Panc1 (cell line): ENCODE measurements around the gene MAP7.

Experiments
- SIN3A ChIP-seq: IDR thresholded peaks from 2 replicates; pipeline ENCODE4 v1.6.1; 2012; ENCODE audit warnings: low read depth, mild to moderate bottlenecking, low read length, moderate library complexity, borderline replicate concordance; ENCODE audit not compliant: insufficient read depth
- TF ChIP-seq, protein P1 (sequence below): fragments of 450-650 bp; IDR thresholded peaks from 2 replicates; pipeline ENCODE4 v1.5.1; 2017; ENCODE audit warnings: mild to moderate bottlenecking
- TF ChIP-seq, protein P2 (sequence below), 2 experiments: IDR thresholded peaks; 2 replicates each; pipeline ENCODE4 v1.6.1; 2011 to 2012; ENCODE audit warnings: low read depth in 2 of 2, control low read depth in 1 of 2, low read length in 1 of 2, mild to moderate bottlenecking in 1 of 2, moderate library complexity in 1 of 2; ENCODE audit not compliant: insufficient read depth in 1 of 2

DNA sequence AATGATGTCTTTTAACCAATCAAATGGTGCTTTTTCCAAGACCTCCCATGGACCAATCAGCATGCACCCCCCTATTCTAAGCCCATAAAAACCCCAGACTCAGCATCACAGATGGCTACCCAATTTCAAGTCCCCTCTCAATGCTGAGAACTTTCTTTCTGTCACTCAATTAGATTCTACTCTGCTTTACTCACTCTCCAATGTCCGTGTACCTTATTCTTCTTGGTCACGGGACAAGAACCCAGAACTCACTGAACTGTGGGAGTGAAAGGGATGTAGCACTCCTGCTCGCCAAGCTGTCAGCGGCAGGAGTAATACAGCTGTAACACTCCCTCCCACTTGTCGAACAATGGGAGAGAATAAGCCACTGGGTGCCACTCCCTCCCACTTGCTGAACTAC, 20.8 kb upstream of the MAP7 start:
- TF ChIP-seq, protein P1, sequence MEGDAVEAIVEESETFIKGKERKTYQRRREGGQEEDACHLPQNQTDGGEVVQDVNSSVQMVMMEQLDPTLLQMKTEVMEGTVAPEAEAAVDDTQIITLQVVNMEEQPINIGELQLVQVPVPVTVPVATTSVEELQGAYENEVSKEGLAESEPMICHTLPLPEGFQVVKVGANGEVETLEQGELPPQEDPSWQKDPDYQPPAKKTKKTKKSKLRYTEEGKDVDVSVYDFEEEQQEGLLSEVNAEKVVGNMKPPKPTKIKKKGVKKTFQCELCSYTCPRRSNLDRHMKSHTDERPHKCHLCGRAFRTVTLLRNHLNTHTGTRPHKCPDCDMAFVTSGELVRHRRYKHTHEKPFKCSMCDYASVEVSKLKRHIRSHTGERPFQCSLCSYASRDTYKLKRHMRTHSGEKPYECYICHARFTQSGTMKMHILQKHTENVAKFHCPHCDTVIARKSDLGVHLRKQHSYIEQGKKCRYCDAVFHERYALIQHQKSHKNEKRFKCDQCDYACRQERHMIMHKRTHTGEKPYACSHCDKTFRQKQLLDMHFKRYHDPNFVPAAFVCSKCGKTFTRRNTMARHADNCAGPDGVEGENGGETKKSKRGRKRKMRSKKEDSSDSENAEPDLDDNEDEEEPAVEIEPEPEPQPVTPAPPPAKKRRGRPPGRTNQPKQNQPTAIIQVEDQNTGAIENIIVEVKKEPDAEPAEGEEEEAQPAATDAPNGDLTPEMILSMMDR: no peak
- TF ChIP-seq, protein P2, sequence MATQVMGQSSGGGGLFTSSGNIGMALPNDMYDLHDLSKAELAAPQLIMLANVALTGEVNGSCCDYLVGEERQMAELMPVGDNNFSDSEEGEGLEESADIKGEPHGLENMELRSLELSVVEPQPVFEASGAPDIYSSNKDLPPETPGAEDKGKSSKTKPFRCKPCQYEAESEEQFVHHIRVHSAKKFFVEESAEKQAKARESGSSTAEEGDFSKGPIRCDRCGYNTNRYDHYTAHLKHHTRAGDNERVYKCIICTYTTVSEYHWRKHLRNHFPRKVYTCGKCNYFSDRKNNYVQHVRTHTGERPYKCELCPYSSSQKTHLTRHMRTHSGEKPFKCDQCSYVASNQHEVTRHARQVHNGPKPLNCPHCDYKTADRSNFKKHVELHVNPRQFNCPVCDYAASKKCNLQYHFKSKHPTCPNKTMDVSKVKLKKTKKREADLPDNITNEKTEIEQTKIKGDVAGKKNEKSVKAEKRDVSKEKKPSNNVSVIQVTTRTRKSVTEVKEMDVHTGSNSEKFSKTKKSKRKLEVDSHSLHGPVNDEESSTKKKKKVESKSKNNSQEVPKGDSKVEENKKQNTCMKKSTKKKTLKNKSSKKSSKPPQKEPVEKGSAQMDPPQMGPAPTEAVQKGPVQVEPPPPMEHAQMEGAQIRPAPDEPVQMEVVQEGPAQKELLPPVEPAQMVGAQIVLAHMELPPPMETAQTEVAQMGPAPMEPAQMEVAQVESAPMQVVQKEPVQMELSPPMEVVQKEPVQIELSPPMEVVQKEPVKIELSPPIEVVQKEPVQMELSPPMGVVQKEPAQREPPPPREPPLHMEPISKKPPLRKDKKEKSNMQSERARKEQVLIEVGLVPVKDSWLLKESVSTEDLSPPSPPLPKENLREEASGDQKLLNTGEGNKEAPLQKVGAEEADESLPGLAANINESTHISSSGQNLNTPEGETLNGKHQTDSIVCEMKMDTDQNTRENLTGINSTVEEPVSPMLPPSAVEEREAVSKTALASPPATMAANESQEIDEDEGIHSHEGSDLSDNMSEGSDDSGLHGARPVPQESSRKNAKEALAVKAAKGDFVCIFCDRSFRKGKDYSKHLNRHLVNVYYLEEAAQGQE (IDR thresholded peaks at IDR 0.05; ENCODE audit: insufficient read depth in 1 of 2, low read depth in 2 of 2, low read length in 1 of 2): no peak
- no peak for TF ChIP-seq SIN3A
